PC-3 (cell line): ENCODE results near the gene MEGF10. TPM values are rescaled to one million over a fixed set of nuclear protein-coding genes. Genes with fewer than 3 reads are reported as not detected.
"Not testable (repeated sequence)": the region's sequence is repeated elsewhere in the genome, so short reads cannot be mapped to it uniquely, and the experiment has no call there.

Experiments
- ATAC-seq: fragments of 200-7000 bp; cut with Tn5 transposase; 2 replicates; pipeline ENCODE4 v1.9.1; 2020; ENCODE audit warnings: mild to moderate bottlenecking, moderate library complexity
- BruUV-seq: library from RNA; stranded (reverse); fragments of 400-500 nt; replicated peaks from 2 replicates; lab custom pipeline; 2021; lab: Mats Ljungman, UMichigan
- CTCF ChIA-PET: fragments of 300-600 bp; sonication (Branson Sonifier 250); formaldehyde crosslinking; loops from one replicate; lab custom pipeline; 2022; ENCODE audit warnings: antibody characterized with exemption; lab: Charles Lee
- POLR2A ChIA-PET: fragments of 300-600 bp; sonication (Branson Sonifier 250); formaldehyde crosslinking; loops from one replicate; lab custom pipeline; 2022; ENCODE audit warnings: antibody characterized with exemption; ENCODE audit not compliant: unreplicated experiment; lab: Charles Lee
- DNase-seq: peaks from one replicate; pipeline ENCODE4 v3.0.0-alpha.2; 2015
- H2AFZ ChIP-seq: fragments of 300-600 bp; sonication (generic); 2 replicates; pipeline ENCODE4 v1.6.0; 2016; ENCODE audit warnings: antibody characterized with exemption, low read length
- H3F3A ChIP-seq: fragments of 300-600 bp; sonication (generic); one replicate; pipeline ENCODE4 v1.6.0; 2017; ENCODE audit warnings: antibody characterized with exemption, low read length, control low read depth, mild to moderate bottlenecking; ENCODE audit not compliant: unreplicated experiment
- H3K27ac ChIP-seq: fragments of 300-600 bp; sonication (generic); 2 replicates; pipeline ENCODE4 v1.5.1; 2016; ENCODE audit warnings: mild to moderate bottlenecking, low read length
- H3K27me3 ChIP-seq: fragments of 300-600 bp; sonication (generic); 2 replicates; pipeline ENCODE4 v1.6.1; 2016; ENCODE audit warnings: low read length, mixed read lengths
- H3K36me3 ChIP-seq: fragments of 300-600 bp; sonication (generic); 2 replicates; pipeline ENCODE4 v1.6.1; 2016; ENCODE audit warnings: low read depth, mixed run types, low read length, mixed read lengths
- H3K4me1 ChIP-seq: fragments of 300-600 bp; sonication (generic); 2 replicates; pipeline ENCODE4 v1.5.1; 2016; ENCODE audit warnings: low read length; ENCODE audit not compliant: insufficient read depth
- H3K4me2 ChIP-seq: fragments of 300-600 bp; sonication (generic); 2 replicates; pipeline ENCODE4 v1.6.0; 2016; ENCODE audit warnings: low read length
- H3K4me3 ChIP-seq: fragments of 300-600 bp; sonication (generic); 2 replicates; pipeline ENCODE4 v1.5.1; 2016; ENCODE audit warnings: mild to moderate bottlenecking, low read length, mixed read lengths
- H3K79me2 ChIP-seq: fragments of 300-600 bp; sonication (generic); 2 replicates; pipeline ENCODE4 v1.6.1; 2017; ENCODE audit warnings: low read length, mixed read lengths
- H3K9ac ChIP-seq: fragments of 300-600 bp; sonication (generic); 2 replicates; pipeline ENCODE4 v1.6.0; 2016; ENCODE audit warnings: mild to moderate bottlenecking, low read length
- H3K9me2 ChIP-seq: fragments of 300-600 bp; sonication (generic); replicated peaks from 2 replicates; pipeline ENCODE4 v1.6.1; 2016; ENCODE audit warnings: mixed run types, low read length, mixed read lengths
- H3K9me3 ChIP-seq: fragments of 300-600 bp; sonication (generic); 2 replicates; pipeline ENCODE4 v1.6.1; 2016; ENCODE audit warnings: low read length, mixed read lengths
- H4K20me1 ChIP-seq: fragments of 300-600 bp; sonication (generic); 2 replicates; pipeline ENCODE4 v1.6.1; 2016; ENCODE audit warnings: low read length, mixed read lengths
- EZH2 ChIP-seq: fragments of 300-600 bp; sonication (generic); IDR thresholded peaks from one replicate; pipeline ENCODE4 v1.6.1; 2017; ENCODE audit warnings: antibody characterized with exemption, mild to moderate bottlenecking, low read length; ENCODE audit not compliant: unreplicated experiment
- EZH2phosphoT487 ChIP-seq: fragments of 300-600 bp; sonication (generic); IDR thresholded peaks from 2 replicates; pipeline ENCODE4 v1.6.1; 2018; ENCODE audit warnings: mild to moderate bottlenecking, antibody characterized with exemption, low read length, borderline replicate concordance
- intact Hi-C: fragments of 100-400 bp; cut with micrococcal nuclease; formaldehyde crosslinking; loops from 2 replicates; pipeline ENCODE4 v1.9.0; 2023
- total RNA-seq: library from RNA; depleted of rRNA; stranded (reverse); fragments of >200 nt; gene quantifications from 2 replicates; pipeline ENCODE4 v1.2.3, GENCODE V29; 2014
- TF ChIP-seq, protein P1 (sequence below): fragments of 300-600 bp; sonication (generic); conservative IDR thresholded peaks from 2 replicates; pipeline ENCODE4 v1.5.1; 2017; ENCODE audit warnings: antibody characterized with exemption, low read depth, mild to moderate bottlenecking, low read length

MEGF10 gene
- total RNA-seq, 1 experiment from 2014 or later, result not detected

DNA sequence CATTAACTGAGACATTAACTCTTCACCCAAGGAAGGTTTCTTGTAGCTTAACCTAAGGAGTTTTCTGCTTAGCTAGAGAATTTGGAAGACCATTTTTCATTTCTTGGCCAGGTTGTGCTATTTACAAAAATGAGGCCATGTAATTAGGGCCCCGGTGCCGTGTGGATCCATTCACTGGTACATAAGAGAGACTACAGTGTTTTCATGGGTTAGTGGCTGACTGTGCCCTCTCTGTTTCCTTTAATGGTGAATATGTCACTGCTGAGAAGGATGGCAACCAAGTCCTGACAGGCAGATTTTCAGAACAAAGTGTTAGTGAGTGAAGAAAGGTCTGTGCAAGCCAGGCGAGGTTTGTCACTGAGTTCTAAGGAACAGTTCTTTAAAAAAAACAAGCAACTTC, 15.4 kb downstream of the MEGF10 start:
- Histone ChIP-seq H3F3A (no peaks in the 10 kb centered on the region), H2AFZ (no peak overlapping the region), H3K4me1 (no peaks in the 10 kb centered on the region), H3K9me2 (no peaks in the 10 kb centered on the region), H3K4me3 (no peak overlapping the region), H3K9ac (no peak overlapping the region), H3K9me3 (no peaks in the 10 kb centered on the region), H3K4me2 (no peak overlapping the region), H3K27ac (no peak overlapping the region), H3K27me3 (peaks cover 28% of the 10 kb centered on the region), H3K79me2 (no peaks in the 10 kb centered on the region), H4K20me1 (no peaks in the 10 kb centered on the region), H3K36me3 (no peaks in the 10 kb centered on the region)
- no peak for DNase-seq
- intact Hi-C loops, result no loop called here
- POLR2A ChIA-PET, result no interaction called here
- ATAC-seq, result no peak
- TF ChIP-seq, protein P1, sequence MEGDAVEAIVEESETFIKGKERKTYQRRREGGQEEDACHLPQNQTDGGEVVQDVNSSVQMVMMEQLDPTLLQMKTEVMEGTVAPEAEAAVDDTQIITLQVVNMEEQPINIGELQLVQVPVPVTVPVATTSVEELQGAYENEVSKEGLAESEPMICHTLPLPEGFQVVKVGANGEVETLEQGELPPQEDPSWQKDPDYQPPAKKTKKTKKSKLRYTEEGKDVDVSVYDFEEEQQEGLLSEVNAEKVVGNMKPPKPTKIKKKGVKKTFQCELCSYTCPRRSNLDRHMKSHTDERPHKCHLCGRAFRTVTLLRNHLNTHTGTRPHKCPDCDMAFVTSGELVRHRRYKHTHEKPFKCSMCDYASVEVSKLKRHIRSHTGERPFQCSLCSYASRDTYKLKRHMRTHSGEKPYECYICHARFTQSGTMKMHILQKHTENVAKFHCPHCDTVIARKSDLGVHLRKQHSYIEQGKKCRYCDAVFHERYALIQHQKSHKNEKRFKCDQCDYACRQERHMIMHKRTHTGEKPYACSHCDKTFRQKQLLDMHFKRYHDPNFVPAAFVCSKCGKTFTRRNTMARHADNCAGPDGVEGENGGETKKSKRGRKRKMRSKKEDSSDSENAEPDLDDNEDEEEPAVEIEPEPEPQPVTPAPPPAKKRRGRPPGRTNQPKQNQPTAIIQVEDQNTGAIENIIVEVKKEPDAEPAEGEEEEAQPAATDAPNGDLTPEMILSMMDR, result no peak
- TF ChIP-seq EZH2phosphoT487 (no peak), EZH2 (no peak)
- no TSS peak for BruUV-seq
- CTCF ChIA-PET, result no interaction called here

DNA sequence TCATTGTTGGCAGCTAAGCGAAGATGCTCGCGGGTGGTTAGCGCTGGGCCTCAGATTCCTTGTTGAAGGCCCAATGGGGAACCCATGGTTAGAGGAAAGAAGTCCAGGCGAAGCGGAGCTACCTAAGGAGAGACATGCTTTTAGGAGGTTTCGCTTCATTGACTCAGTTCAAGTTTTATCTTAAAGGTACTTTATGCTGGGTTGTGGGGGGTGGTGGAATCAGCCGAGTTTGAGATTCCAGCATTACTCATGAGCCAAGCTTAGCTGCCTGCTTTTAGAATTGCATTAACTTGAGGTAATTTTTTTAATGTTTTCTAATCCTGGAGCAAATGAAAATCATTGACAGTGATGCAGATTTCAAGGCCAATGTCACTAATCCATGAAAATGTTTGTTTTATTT, 16.1 kb downstream of the MEGF10 start:
- no peak overlapping the region for H3K9ac ChIP-seq
- ATAC-seq (no peak), DNase-seq (no peak)
- H3K27me3 ChIP-seq, result peaks cover 30% of the 10 kb centered on the region
- H3F3A ChIP-seq, result no peaks in the 10 kb centered on the region
- no peaks in the 10 kb centered on the region for H3K79me2 ChIP-seq
- intact Hi-C loops, result no loop called here
- H3K4me2 ChIP-seq, result no peak overlapping the region
- no peak overlapping the region for H3K4me3 ChIP-seq
- no peaks in the 10 kb centered on the region for H3K4me1 ChIP-seq
- no peak overlapping the region for H3K27ac ChIP-seq
- no peaks in the 10 kb centered on the region for H3K9me2 ChIP-seq
- no peaks in the 10 kb centered on the region for H4K20me1 ChIP-seq
- CTCF ChIA-PET, result no interaction called here
- no peaks in the 10 kb centered on the region for H3K36me3 ChIP-seq
- no TSS peak for BruUV-seq
- H2AFZ ChIP-seq, result no peak overlapping the region
- no peaks in the 10 kb centered on the region for H3K9me3 ChIP-seq
- POLR2A ChIA-PET, result no interaction called here
- TF ChIP-seq, protein P1, result no peak
- no peak for TF ChIP-seq EZH2phosphoT487
- no peak for TF ChIP-seq EZH2

DNA sequence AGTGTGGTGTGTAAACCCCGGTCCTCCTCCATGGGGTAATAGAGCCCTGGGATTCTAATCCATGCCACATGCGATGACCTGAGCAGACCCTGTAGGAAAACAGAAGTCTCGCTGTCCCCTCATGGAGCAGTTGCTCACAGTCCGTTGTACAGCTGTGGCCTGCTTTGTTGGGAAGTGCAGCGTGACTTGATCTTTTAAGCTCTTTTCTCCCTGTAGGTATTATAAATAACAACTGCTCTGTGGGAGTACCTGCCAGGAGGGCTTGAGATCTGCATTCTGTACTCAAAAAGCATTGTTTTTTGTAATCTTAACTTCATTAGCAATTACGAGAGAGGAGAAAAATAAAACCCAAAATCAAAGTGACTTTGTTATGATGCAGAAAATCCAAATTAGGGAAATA, 17.3 kb downstream of the MEGF10 start:
- H3K9me2 ChIP-seq, result no peaks in the 10 kb centered on the region
- peaks cover 41% of the 10 kb centered on the region for H3K27me3 ChIP-seq
- DNase-seq, result no peak
- H3K36me3 ChIP-seq, result no peaks in the 10 kb centered on the region
- TF ChIP-seq EZH2 (no peak), EZH2phosphoT487 (no peak)
- TF ChIP-seq, protein P1, result no peak
- ChIA-PET CTCF (no interaction called here), POLR2A (no interaction called here)
- H3K9me3 ChIP-seq, result no peaks in the 10 kb centered on the region
- H3K27ac ChIP-seq, result no peak overlapping the region
- H2AFZ ChIP-seq, result no peak overlapping the region
- H4K20me1 ChIP-seq, result no peaks in the 10 kb centered on the region
- H3K4me1 ChIP-seq, result no peaks in the 10 kb centered on the region
- H3K79me2 ChIP-seq, result no peaks in the 10 kb centered on the region
- no peak for ATAC-seq
- no peak overlapping the region for H3K4me3 ChIP-seq
- intact Hi-C loops, result no loop called here
- BruUV-seq, result no TSS peak
- H3F3A ChIP-seq, result no peaks in the 10 kb centered on the region
- no peak overlapping the region for H3K9ac ChIP-seq
- no peak overlapping the region for H3K4me2 ChIP-seq

DNA sequence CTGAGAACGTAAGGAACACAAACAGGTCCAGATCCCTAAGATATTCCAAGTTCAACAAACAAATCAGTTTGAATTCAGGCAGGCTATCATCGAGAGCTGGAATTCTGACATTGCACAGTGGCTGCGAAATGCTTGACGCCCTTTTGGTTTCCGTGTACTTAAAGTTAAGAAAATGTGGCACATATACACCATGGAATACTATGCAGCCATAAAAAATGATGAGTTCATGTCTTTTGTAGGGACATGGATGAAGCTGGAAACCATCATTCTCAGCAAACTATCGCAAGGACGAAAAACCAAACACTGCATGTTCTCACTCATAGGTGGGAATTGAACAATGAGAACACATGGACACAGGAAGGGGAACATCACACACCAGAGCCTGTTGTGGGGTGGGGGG, 17.7 kb downstream of the MEGF10 start:
- H3K27ac ChIP-seq, CTCF ChIA-PET, H2AFZ ChIP-seq, DNase-seq, POLR2A ChIA-PET, H3F3A ChIP-seq, H3K36me3 ChIP-seq, H3K4me2 ChIP-seq, H3K4me3 ChIP-seq, H3K9me3 ChIP-seq, H3K9ac ChIP-seq, H4K20me1 ChIP-seq, intact Hi-C loops, H3K79me2 ChIP-seq, H3K4me1 ChIP-seq, BruUV-seq, ATAC-seq, H3K9me2 ChIP-seq: not testable (repeated sequence)
- peaks cover 42% of the 10 kb centered on the region for H3K27me3 ChIP-seq
